Measurements from ENCODE around the gene ARHGAP24. TPM values are rescaled to one million over a fixed set of nuclear protein-coding genes. Genes with fewer than 3 reads are reported as not detected.

The ARHGAP24 gene
- polyA plus RNA-seq, 1 of the 3 experiments (the other 2 are of a cell fraction): 1.4 TPM

DNA sequence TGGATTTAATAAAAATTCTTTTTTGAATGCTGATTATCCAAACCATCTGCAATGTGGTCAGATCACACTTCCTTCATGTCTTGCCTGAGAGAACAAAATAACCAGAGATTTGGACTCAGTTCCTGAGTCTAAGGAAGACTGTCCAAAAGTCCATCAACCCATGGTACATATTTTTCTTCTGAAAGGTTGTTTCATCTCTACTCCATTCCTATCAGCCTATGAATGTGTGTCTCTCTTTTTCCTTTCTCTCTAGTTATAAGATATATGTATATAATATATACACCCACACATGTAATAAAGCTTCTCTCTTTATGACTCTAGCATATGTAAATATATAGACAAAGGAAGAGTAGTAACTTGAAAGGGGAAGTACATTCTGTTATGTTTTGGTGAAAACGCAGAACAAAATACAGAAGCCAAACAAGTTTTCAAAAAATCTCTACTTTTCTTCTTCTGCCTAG, 226.9 kb downstream of the ARHGAP24 start:
- H3K36me3 ChIP-seq (replicated peaks in 1 of 2; ENCODE audit: control insufficient read depth in 1 of 2, insufficient read depth in 2 of 2, low read length in 1 of 2): no peaks in the 10 kb centered on the region
- H3K4me3 ChIP-seq (ENCODE audit: low read depth in 2 of 2, low read length in 1 of 2): no peak overlapping the region
- H3K27me3 ChIP-seq (ENCODE audit: insufficient read depth): no peaks in the 10 kb centered on the region
- POLR2A ChIA-PET: no interaction called here
- no peaks in the 10 kb centered on the region for H4K20me1 ChIP-seq (ENCODE audit: insufficient read depth)
- TF ChIP-seq RCOR1 (IDR thresholded peaks at IDR 0.05; ENCODE audit: low read length) (no peak), RXRA (IDR thresholded peaks at IDR 0.05; ENCODE audit: borderline replicate concordance, low read depth) (no peak), FOXJ3 (CRISPR knock-in tag; IDR thresholded peaks at IDR 0.05) (no peak), NRF1 (IDR thresholded peaks at IDR 0.05; ENCODE audit: low read depth, low read length) (no peak), FOXM1 (IDR thresholded peaks at IDR 0.05; ENCODE audit: low read depth) (no peak), MXI1 (IDR thresholded peaks at IDR 0.05; ENCODE audit: low read depth, low read length) (no peak), TCF12 (IDR thresholded peaks at IDR 0.05) (no peak), RFX5 (IDR thresholded peaks at IDR 0.05; ENCODE audit: low read length) (no peak), MEF2A (IDR thresholded peaks at IDR 0.05; ENCODE audit: borderline replicate concordance, low read depth) (no peak), EP300 (IDR thresholded peaks at IDR 0.05; ENCODE audit: borderline replicate concordance in 1 of 2, low read depth in 1 of 2, low read length in 1 of 2) (no peak), CHD2 (IDR thresholded peaks at IDR 0.05; ENCODE audit: low read length, partially characterized antibody) (no peak), GATA2 (CRISPR knock-in tag; IDR thresholded peaks at IDR 0.05) (no peak)
- TF ChIP-seq, protein P1, sequence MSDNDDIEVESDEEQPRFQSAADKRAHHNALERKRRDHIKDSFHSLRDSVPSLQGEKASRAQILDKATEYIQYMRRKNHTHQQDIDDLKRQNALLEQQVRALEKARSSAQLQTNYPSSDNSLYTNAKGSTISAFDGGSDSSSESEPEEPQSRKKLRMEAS (IDR thresholded peaks at IDR 0.05; ENCODE audit: low read depth): no peak
- TF ChIP-seq, protein P2, sequence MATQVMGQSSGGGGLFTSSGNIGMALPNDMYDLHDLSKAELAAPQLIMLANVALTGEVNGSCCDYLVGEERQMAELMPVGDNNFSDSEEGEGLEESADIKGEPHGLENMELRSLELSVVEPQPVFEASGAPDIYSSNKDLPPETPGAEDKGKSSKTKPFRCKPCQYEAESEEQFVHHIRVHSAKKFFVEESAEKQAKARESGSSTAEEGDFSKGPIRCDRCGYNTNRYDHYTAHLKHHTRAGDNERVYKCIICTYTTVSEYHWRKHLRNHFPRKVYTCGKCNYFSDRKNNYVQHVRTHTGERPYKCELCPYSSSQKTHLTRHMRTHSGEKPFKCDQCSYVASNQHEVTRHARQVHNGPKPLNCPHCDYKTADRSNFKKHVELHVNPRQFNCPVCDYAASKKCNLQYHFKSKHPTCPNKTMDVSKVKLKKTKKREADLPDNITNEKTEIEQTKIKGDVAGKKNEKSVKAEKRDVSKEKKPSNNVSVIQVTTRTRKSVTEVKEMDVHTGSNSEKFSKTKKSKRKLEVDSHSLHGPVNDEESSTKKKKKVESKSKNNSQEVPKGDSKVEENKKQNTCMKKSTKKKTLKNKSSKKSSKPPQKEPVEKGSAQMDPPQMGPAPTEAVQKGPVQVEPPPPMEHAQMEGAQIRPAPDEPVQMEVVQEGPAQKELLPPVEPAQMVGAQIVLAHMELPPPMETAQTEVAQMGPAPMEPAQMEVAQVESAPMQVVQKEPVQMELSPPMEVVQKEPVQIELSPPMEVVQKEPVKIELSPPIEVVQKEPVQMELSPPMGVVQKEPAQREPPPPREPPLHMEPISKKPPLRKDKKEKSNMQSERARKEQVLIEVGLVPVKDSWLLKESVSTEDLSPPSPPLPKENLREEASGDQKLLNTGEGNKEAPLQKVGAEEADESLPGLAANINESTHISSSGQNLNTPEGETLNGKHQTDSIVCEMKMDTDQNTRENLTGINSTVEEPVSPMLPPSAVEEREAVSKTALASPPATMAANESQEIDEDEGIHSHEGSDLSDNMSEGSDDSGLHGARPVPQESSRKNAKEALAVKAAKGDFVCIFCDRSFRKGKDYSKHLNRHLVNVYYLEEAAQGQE (IDR thresholded peaks at IDR 0.05; ENCODE audit: low read depth, low read length): no peak
- TF ChIP-seq, protein P3, sequence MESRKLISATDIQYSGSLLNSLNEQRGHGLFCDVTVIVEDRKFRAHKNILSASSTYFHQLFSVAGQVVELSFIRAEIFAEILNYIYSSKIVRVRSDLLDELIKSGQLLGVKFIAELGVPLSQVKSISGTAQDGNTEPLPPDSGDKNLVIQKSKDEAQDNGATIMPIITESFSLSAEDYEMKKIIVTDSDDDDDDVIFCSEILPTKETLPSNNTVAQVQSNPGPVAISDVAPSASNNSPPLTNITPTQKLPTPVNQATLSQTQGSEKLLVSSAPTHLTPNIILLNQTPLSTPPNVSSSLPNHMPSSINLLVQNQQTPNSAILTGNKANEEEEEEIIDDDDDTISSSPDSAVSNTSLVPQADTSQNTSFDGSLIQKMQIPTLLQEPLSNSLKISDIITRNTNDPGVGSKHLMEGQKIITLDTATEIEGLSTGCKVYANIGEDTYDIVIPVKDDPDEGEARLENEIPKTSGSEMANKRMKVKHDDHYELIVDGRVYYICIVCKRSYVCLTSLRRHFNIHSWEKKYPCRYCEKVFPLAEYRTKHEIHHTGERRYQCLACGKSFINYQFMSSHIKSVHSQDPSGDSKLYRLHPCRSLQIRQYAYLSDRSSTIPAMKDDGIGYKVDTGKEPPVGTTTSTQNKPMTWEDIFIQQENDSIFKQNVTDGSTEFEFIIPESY (IDR thresholded peaks at IDR 0.05; ENCODE audit: borderline replicate concordance, low read depth): no peak
- TF ChIP-seq, protein P4, sequence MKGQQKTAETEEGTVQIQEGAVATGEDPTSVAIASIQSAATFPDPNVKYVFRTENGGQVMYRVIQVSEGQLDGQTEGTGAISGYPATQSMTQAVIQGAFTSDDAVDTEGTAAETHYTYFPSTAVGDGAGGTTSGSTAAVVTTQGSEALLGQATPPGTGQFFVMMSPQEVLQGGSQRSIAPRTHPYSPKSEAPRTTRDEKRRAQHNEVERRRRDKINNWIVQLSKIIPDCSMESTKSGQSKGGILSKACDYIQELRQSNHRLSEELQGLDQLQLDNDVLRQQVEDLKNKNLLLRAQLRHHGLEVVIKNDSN (IDR thresholded peaks at IDR 0.05; ENCODE audit: borderline replicate concordance, low read depth): no peak
- TF ChIP-seq, protein P5, sequence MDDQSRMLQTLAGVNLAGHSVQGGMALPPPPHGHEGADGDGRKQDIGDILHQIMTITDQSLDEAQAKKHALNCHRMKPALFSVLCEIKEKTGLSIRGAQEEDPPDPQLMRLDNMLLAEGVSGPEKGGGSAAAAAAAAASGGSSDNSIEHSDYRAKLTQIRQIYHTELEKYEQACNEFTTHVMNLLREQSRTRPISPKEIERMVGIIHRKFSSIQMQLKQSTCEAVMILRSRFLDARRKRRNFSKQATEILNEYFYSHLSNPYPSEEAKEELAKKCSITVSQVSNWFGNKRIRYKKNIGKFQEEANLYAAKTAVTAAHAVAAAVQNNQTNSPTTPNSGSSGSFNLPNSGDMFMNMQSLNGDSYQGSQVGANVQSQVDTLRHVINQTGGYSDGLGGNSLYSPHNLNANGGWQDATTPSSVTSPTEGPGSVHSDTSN (IDR thresholded peaks at IDR 0.05): no peak
- no peaks in the 10 kb centered on the region for H3K9me3 ChIP-seq
- no peaks in the 10 kb centered on the region; a peak in 1 of 4 replicates for H3K4me1 ChIP-seq (ENCODE audit: control insufficient read depth in 1 of 2, insufficient read depth in 2 of 2, low read depth in 1 of 2, low read length in 1 of 2)
- CTCF ChIA-PET: no interaction called here
- no peaks in the 10 kb centered on the region for H3F3A ChIP-seq (replicated peaks; ENCODE audit: insufficient read depth)
- 85% methylated on average over 1 of the region's 1 CpG for WGBS (ENCODE audit: low lambda C conversion rate)
- no peak overlapping the region for H3K9ac ChIP-seq
- peak overlapping the region in 1 of 2 experiments; percentile 39; a peak in 1 of 4 replicates for H3K27ac ChIP-seq (ENCODE audit: low read depth in 2 of 2, low read length in 1 of 2)
- H2AFZ ChIP-seq (ENCODE audit: low read depth): no peak overlapping the region
- DNase-seq: no peak
- H3K4me2 ChIP-seq: no peak overlapping the region
- H3K79me2 ChIP-seq (ENCODE audit: insufficient read depth): no peaks in the 10 kb centered on the region
- no peaks in the 10 kb centered on the region for H3K9me2 ChIP-seq

All from SK-N-SH (cell line).